GM12891 (cell line): Measurements from ENCODE around the gene SNTA1.

Experiments
- PAX5 ChIP-seq: IDR thresholded peaks from 2 replicates; pipeline ENCODE4 v1.6.1; 2011; ENCODE audit warnings: low read length, moderate library complexity, mild to moderate bottlenecking; ENCODE audit not compliant: insufficient read depth, severe bottlenecking
- POLR2A ChIP-seq: IDR thresholded peaks from 2 replicates; pipeline ENCODE4 v1.6.1; 2011; ENCODE audit warnings: low read depth, low read length, control low read depth
- POLR2AphosphoS5 ChIP-seq: IDR thresholded peaks from 2 replicates; pipeline ENCODE4 v1.6.1; 2011; ENCODE audit warnings: low read depth, low read length, control low read depth
- POU2F2 ChIP-seq: IDR thresholded peaks from 2 replicates; pipeline ENCODE4 v1.6.1; 2011; ENCODE audit warnings: low read depth, mild to moderate bottlenecking, control low read depth, low read length, moderate library complexity
- SPI1 ChIP-seq: IDR thresholded peaks from 2 replicates; pipeline ENCODE4 v1.6.1; 2011; ENCODE audit warnings: low read depth, low read length, control low read depth
- TAF1 ChIP-seq: IDR thresholded peaks from 2 replicates; pipeline ENCODE4 v1.6.1; 2011; ENCODE audit warnings: low read depth, low read length, control low read depth

GRCh38 chr20:33490934-33491656, 47.5 kb upstream of the SNTA1 start:
- TF ChIP-seq POLR2A, result no peak
- no peak for TF ChIP-seq POLR2AphosphoS5
- no peak for TF ChIP-seq TAF1
- TF ChIP-seq SPI1, result no peak
- no peak for TF ChIP-seq PAX5
- TF ChIP-seq POU2F2, result no peak
